HepG2 (cell line): ENCODE results near the gene UBXN6. TPM values are rescaled to one million over a fixed set of nuclear protein-coding genes. Genes with fewer than 3 reads are reported as not detected.

Source experiments
- AHDC1 ChIP-seq: sonication (generic); formaldehyde crosslinking; IDR thresholded peaks from 2 replicates; pipeline ENCODE4 v1.5.1; 2020; ENCODE audit warnings: mild to moderate bottlenecking, missing genetic modification reagents, borderline replicate concordance
- CEBPZ ChIP-seq: IDR thresholded peaks from 2 replicates; pipeline ENCODE4 v1.6.1; 2012; ENCODE audit warnings: low read length, improper control_type of control experiment
- DMAP1 ChIP-seq: IDR thresholded peaks from 2 replicates; pipeline ENCODE4 v1.6.1; 2016
- DR1 ChIP-seq: sonication (generic); formaldehyde crosslinking; IDR thresholded peaks from 2 replicates; pipeline ENCODE4 v1.8.0; 2021; ENCODE audit warnings: mild to moderate bottlenecking, missing genetic modification reagents, inconsistent platforms
- EED ChIP-seq: sonication (generic); formaldehyde crosslinking; IDR thresholded peaks from 2 replicates; pipeline ENCODE4 v1.5.0; 2020; ENCODE audit warnings: mild to moderate bottlenecking, missing genetic modification reagents
- JUND ChIP-seq: sonication (generic); formaldehyde crosslinking; IDR thresholded peaks from 2 replicates; pipeline ENCODE4 v1.8.0; 2022; ENCODE audit warnings: mild to moderate bottlenecking, missing genetic modification reagents
- SCMH1 ChIP-seq: sonication (generic); formaldehyde crosslinking; IDR thresholded peaks from 2 replicates; pipeline ENCODE4 v1.9.0; 2021; ENCODE audit warnings: missing genetic modification reagents, mild to moderate bottlenecking, borderline replicate concordance
- TCF7L2 ChIP-seq: IDR thresholded peaks from 2 replicates; pipeline ENCODE4 v1.6.1; 2011; ENCODE audit warnings: mild to moderate bottlenecking, low read depth, low read length, moderate library complexity
- TEAD3 ChIP-seq: optimal IDR thresholded peaks from 2 replicates; pipeline ENCODE3; 2016; ENCODE audit warnings: borderline replicate concordance
- ZBTB7A ChIP-seq: sonication (generic); formaldehyde crosslinking; IDR thresholded peaks from 2 replicates; pipeline ENCODE4 v1.8.0; 2022; ENCODE audit warnings: mild to moderate bottlenecking, missing genetic modification reagents
- ZNF207 ChIP-seq: fragments of 450-650 bp; IDR thresholded peaks from 2 replicates; pipeline ENCODE4 v1.6.1; 2016; ENCODE audit warnings: antibody characterized with exemption, borderline replicate concordance
- ZNF674 ChIP-seq: sonication (generic); formaldehyde crosslinking; IDR thresholded peaks from 2 replicates; pipeline ENCODE4 v1.5.0; 2020; ENCODE audit warnings: low read depth, mild to moderate bottlenecking, missing genetic modification reagents
- ZNF816 ChIP-seq: sonication (generic); formaldehyde crosslinking; IDR thresholded peaks from 2 replicates; pipeline ENCODE4 v1.8.0; 2022; ENCODE audit warnings: missing genetic modification reagents, mild to moderate bottlenecking, borderline replicate concordance
- ZSCAN30 ChIP-seq: sonication (generic); formaldehyde crosslinking; IDR thresholded peaks from 2 replicates; pipeline ENCODE4 v1.5.0; 2020; ENCODE audit warnings: mild to moderate bottlenecking, missing genetic modification reagents
- polyA plus RNA-seq, 8 experiments: library from polyadenylated mRNA; depleted of rRNA in 3 of 8; stranded (reverse) in 7 of 8; unstranded in 1 of 8; fragments of >200 nt; fragmentation: Illumina TruSeq in 4 of 8; extraction: Trizol in 4 of 8; gene quantifications; 2 replicates each; pipeline versions ENCODE4 v1.2.1 to v1.2.3, GENCODE V29; 2011 to 2016; ENCODE audit warnings: low read depth in 4 of 8, missing spikeins in 1 of 8, mixed read lengths in 1 of 8; ENCODE audit not compliant: insufficient read depth in 1 of 8
- total RNA-seq, 5 experiments: library from RNA; depleted of rRNA; stranded (reverse); fragments of >200 nt; fragmentation: Illumina TruSeq; extraction: Trizol; gene quantifications; 2 replicates each; pipeline ENCODE4 v1.2.3, GENCODE V29; 2016; ENCODE audit warnings: low read depth in 1 of 5
- TF ChIP-seq, protein P1 (sequence below): sonication (generic); formaldehyde crosslinking; IDR thresholded peaks from 2 replicates; pipeline ENCODE4; 2020; ENCODE audit warnings: missing genetic modification reagents, mild to moderate bottlenecking, borderline replicate concordance

Gene UBXN6
- total and polyA plus RNA-seq, 2 of the 13 experiments (the other 11 are each of a cell fraction or from before 2014, with no cell fraction given) = 34.9 to 35.5 TPM

- TF ChIP-seq CEBPZ (no peak), SCMH1 (no peak), JUND (no peak), EED (CRISPR knock-in tag) (no peak), TCF7L2 (no peak), ZNF207 (no peak), ZBTB7A (CRISPR knock-in tag) (no peak), ZNF674 (CRISPR knock-in tag) (no peak), DR1 (CRISPR knock-in tag) (no peak), ZSCAN30 (CRISPR knock-in tag) (no peak), DMAP1 (CRISPR knock-in tag) (no peak), TEAD3 (CRISPR knock-in tag) (no peak), ZNF816 (CRISPR knock-in tag) (no peak), AHDC1 (CRISPR knock-in tag) (no peak)
- TF ChIP-seq, protein P1, sequence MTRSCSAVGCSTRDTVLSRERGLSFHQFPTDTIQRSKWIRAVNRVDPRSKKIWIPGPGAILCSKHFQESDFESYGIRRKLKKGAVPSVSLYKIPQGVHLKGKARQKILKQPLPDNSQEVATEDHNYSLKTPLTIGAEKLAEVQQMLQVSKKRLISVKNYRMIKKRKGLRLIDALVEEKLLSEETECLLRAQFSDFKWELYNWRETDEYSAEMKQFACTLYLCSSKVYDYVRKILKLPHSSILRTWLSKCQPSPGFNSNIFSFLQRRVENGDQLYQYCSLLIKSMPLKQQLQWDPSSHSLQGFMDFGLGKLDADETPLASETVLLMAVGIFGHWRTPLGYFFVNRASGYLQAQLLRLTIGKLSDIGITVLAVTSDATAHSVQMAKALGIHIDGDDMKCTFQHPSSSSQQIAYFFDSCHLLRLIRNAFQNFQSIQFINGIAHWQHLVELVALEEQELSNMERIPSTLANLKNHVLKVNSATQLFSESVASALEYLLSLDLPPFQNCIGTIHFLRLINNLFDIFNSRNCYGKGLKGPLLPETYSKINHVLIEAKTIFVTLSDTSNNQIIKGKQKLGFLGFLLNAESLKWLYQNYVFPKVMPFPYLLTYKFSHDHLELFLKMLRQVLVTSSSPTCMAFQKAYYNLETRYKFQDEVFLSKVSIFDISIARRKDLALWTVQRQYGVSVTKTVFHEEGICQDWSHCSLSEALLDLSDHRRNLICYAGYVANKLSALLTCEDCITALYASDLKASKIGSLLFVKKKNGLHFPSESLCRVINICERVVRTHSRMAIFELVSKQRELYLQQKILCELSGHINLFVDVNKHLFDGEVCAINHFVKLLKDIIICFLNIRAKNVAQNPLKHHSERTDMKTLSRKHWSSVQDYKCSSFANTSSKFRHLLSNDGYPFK = no peak
Measured at GRCh38 chr19:4474514-4475022, 17.0 kb upstream of the UBXN6 start (continued).
